ENCODE data around the gene HIGD1C.
A peak's percentile ranks its signal among the peaks of the same experiment; 100 is the strongest.

HIGD1C gene

DNA sequence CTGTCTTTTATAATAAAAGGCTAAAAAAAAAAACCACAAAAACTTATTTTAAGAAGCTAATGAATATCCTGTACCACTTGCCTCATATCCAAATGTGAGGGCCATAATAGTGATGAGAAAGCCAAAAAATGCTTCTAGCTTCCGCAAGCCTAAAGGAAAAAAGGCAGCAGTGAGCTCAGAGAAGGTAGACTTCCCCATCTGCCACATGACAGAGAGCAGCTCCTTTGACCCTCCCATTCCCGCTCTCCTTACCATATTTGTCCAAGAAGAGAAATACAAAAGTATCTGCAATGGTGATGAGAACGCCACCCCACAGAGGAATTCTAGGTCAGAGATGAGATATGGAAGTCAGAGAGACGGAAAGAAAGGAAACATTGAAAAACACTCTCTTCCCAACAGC, 46.7 kb downstream of the HIGD1C start:
- TF ChIP-seq, protein P1, sequence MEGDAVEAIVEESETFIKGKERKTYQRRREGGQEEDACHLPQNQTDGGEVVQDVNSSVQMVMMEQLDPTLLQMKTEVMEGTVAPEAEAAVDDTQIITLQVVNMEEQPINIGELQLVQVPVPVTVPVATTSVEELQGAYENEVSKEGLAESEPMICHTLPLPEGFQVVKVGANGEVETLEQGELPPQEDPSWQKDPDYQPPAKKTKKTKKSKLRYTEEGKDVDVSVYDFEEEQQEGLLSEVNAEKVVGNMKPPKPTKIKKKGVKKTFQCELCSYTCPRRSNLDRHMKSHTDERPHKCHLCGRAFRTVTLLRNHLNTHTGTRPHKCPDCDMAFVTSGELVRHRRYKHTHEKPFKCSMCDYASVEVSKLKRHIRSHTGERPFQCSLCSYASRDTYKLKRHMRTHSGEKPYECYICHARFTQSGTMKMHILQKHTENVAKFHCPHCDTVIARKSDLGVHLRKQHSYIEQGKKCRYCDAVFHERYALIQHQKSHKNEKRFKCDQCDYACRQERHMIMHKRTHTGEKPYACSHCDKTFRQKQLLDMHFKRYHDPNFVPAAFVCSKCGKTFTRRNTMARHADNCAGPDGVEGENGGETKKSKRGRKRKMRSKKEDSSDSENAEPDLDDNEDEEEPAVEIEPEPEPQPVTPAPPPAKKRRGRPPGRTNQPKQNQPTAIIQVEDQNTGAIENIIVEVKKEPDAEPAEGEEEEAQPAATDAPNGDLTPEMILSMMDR (IDR thresholded peaks at IDR 0.05): no peak
- no peak for TF ChIP-seq ZFX (IDR thresholded peaks at IDR 0.05; ENCODE audit: borderline replicate concordance)
- H3K27ac ChIP-seq: no peak overlapping the region

DNA sequence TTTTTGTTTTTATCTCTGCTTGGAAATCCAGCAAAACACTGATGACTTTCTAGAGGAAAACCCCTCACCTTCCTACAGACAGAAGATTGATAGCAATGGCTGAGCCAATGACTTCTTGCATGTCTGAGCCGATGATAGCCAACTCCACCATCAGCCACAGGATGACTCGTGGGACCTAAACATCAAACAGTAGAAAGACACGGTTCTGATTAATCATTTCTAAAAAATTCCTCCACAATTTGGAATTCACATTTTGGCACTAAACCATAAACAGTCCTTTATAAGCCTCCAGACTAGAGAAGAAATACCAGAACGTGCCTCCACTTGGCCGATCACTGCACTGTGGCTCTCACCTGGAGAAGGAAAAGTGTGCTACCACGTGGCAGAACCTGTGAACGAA, 47.9 kb downstream of the HIGD1C start:
- H3K27ac ChIP-seq: no peak overlapping the region
- TF ChIP-seq, protein P1 (IDR thresholded peaks at IDR 0.05): no peak
- no peak for TF ChIP-seq ZFX (IDR thresholded peaks at IDR 0.05; ENCODE audit: borderline replicate concordance)

DNA sequence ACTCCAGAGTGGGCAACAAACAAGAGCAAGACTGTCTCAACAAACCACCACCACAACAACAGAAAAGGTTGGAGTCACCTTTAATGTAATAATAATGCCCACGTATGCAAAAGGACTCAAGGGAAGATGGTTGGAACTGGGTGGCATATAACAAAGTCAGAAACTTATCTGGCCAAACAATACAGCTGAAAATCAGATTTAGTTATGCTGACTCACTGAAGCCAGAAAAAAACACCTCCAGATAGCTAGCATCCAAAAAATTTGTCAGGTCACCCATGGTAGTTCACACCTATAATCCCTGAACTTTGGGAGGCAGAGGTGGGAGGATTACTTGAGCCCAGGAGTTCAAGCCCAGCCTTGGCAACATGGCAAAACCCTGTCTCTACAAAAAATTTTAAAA, 49.5 kb downstream of the HIGD1C start:
- H3K27ac ChIP-seq: no peak overlapping the region
- TF ChIP-seq, protein P1 (IDR thresholded peaks at IDR 0.05): no peak
- TF ChIP-seq ZFX (IDR thresholded peaks at IDR 0.05; ENCODE audit: borderline replicate concordance): no peak

DNA sequence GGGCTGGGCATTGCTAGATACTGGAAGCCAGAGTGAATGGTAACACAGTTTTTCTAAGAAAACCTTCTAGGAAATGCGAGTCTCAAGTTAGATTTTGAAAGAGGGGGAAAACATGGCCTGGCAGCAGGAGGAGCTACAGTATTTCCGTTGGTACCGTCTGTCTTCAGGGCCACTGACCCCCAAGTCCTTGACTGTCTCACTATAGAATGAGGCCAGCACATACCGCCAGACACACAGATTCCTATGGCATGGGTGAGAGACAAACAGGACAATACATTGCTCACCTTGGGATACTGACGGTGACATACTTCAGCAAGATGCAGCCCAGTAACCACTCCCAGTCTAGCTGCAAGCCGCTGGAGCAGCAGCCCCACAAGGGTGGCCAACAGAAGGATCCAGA, 52.2 kb downstream of the HIGD1C start:
- H3K27ac ChIP-seq: peak overlapping the region; percentile 63
- TF ChIP-seq, protein P1 (IDR thresholded peaks at IDR 0.05): no peak
- no peak for TF ChIP-seq ZFX (IDR thresholded peaks at IDR 0.05; ENCODE audit: borderline replicate concordance)

DNA sequence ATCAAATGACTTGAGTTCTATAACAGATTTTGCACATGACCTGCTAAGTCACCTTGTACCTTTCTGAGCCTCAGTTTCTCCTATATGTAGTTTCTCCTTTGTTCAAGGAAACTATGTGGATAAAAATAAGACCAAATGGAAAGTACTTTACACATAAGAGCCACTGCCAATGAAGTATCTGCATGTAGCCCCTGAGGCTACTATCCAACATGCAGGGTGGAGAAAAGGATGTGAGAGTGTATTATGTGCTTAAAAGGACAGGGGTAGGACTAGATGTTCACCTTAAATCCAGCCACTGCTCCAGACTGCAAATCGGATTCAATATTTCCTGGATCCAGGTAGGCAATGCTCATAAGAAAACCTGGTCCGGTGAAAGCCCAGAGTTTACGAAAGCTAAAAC, 52.7 kb downstream of the HIGD1C start:
- TF ChIP-seq ZFX (IDR thresholded peaks at IDR 0.05; ENCODE audit: borderline replicate concordance): no peak
- TF ChIP-seq, protein P1 (IDR thresholded peaks at IDR 0.05): no peak
- peak overlapping the region; percentile 63 for H3K27ac ChIP-seq

DNA sequence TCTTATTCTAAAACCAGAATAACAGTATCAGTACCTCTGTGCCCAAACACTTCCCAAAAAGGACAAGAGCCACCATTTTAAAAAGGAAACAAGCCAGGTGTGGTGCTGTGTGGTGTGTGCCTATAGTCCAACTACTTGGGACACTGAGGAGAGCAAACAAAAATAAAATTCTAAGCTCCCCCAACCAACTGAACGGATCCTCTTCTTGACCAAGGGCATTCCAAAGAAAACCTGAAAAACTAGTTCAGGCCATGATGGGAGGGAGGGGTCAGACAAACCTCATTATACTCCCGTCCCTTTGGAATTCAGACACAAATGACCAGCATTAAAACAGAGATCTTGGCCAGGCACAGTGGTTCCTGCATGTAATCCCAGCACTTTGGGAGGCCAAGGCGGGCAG, 53.3 kb downstream of the HIGD1C start:
- no peak for TF ChIP-seq ZFX (IDR thresholded peaks at IDR 0.05; ENCODE audit: borderline replicate concordance)

DNA sequence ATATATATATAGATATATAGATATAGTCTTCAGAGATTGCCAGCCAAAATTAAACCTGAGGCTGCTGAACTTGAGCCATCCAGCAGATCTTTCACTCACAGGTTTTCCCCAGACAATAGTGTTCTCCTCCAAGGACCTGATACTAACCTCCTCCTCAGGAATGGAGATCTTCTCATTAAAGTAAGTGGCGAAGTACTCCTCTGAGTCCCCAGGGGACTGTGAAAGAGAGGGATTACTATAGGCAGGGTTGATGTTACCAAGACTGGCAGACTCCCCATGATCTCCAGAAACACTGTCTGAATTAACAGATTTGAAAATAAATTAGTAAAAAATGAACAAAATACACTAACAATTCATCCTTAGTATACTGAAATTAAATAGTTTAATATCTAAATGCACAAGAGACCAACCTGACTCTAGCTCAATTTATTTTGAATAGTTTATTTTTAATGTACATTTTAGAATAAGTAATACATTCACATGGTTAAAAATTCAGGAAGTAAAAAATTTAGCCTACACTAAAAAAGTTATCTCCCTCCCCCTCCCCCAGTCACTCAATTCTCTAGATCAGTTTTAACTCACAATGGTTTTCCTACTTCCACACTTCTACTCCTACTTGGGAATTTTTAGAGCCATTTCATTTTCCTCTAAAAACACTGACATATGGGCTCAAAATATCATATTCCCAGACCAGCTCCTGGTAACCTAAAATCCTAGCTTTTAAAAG, 56.1 kb downstream of the HIGD1C start:
- no peak for TF ChIP-seq ZFX (IDR thresholded peaks at IDR 0.05; ENCODE audit: borderline replicate concordance)
- TF ChIP-seq, protein P1 (IDR thresholded peaks at IDR 0.05): no peak
- H3K27ac ChIP-seq: no peak overlapping the region

More for the DNA sequence above, 53.3 kb downstream of the HIGD1C start:
- H3K27ac ChIP-seq: peak overlapping the region; percentile 63

DNA sequence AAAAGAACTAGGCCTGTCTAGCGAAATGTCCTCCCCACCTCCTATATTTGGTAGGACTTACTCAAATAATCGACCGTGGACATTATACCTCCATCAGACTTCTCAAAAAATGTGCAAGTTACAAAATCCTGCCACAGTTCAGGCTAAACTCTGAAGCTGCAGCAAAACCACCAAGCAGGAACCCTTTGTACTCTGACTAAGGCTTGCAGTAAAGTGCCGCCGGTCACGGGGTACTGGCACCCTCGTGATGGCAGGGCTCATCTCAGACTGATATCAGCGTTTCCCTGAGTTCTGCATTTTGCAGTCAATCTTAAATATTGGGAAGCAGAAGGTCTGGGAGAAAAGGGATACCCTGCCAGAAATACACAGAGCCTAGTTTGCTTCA, 56.7 kb downstream of the HIGD1C start:
- H3K27ac ChIP-seq: no peak overlapping the region
- TF ChIP-seq, protein P1 (IDR thresholded peaks at IDR 0.05): no peak
- TF ChIP-seq ZFX (IDR thresholded peaks at IDR 0.05; ENCODE audit: borderline replicate concordance): no peak
